HG03196 (cell line): Measurements from ENCODE around the gene CCM2.
"Not testable (repeated sequence)": the region's sequence is repeated elsewhere in the genome, so short reads cannot be mapped to it uniquely, and the experiment has no call there.

Experiments
- ATAC-seq: cut with Tn5 transposase; IDR thresholded peaks from one replicate; pipeline ENCODE4 v1.9.1; 2021; ENCODE audit not compliant: unreplicated experiment

Gene CCM2

DNA sequence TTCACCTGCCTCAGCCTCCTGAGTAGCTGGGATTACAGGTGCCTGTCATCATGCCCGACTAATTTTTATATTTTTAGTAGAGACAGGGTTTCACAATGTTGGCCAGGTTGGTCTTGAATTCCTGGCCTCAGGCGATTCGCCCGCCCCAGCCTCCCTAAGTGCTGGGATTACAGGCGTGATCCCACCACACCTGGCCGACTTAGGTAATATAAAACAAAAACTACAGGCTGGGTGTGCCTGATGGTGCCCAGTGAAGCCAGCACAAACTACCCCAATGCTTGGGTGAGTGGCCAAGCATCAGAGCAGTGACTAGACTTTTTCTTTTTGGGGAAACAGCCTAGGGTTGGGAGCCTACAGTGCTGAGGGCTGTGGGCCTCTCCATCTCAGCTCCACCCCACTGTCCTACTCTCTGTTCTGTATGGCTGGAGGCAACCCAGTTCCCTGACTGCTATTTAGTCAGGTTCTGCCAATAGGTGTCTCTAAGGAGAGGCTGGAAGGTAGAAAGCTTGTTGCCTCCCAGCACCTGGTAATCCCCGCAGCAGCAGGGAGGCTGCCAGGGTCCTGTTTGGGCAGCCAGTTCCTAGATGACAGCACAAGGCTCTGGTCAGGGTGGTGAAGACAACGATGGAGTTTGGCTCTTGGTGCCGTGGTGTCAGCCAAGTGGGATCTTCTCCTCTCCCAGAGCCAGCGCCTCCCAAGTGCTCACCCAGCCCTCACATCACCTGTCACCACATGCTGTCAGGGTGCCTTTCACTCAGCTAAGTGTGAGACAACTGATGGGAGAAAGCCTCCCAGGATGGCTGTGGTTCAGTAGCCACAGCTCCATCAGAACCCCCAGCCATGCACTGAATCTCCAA lies 99.2 kb downstream of the CCM2 start:
- no peak for ATAC-seq

- no peak for ATAC-seq
These were observed 100.1 kb downstream of the CCM2 start for GRCh38 chr7:45099891-45100760.

DNA sequence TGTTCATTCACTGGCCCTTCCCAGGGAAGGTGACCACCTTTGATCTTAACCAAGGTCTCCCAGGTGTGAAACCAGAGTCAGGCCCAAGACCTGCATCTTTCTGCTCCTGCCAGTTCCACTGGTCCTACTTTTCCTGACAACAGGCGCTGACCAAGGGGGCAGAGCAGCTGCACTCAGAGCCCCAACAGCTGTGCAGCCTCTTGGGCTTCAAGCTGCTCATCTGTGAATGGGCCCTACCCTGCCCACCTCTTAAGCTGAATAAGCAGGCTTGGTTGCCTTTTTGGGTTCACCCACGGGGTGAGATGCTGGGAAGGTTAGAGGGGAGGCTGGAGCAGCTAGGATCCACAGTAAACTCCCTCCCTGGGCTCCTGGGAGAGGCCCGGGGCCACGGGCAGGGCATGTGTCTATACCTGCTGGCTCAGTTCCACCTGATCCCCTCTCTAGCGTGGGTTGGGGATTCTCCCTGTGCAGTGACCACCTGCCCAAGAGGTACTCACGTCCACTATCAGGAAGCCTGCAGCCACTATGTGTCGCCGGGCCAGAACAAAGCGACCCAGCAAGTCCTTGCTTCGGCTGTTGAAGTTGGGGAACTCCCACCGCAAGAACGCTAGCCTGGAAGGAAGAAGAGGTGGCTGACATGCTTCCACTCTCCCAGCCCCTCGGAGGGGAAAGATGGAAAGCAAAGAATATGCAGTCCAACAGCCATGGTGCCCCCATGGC lies 100.9 kb downstream of the CCM2 start:
- no peak for ATAC-seq

GRCh38 chr7:45101748-45102147 lies 101.7 kb downstream of the CCM2 start:
- no peak for ATAC-seq

- no peak for ATAC-seq
These were observed 103.0 kb downstream of the CCM2 start for GRCh38 chr7:45102785-45103712.

- ATAC-seq: no peak
These were observed 104.2 kb downstream of the CCM2 start for GRCh38 chr7:45103958-45104843.

DNA sequence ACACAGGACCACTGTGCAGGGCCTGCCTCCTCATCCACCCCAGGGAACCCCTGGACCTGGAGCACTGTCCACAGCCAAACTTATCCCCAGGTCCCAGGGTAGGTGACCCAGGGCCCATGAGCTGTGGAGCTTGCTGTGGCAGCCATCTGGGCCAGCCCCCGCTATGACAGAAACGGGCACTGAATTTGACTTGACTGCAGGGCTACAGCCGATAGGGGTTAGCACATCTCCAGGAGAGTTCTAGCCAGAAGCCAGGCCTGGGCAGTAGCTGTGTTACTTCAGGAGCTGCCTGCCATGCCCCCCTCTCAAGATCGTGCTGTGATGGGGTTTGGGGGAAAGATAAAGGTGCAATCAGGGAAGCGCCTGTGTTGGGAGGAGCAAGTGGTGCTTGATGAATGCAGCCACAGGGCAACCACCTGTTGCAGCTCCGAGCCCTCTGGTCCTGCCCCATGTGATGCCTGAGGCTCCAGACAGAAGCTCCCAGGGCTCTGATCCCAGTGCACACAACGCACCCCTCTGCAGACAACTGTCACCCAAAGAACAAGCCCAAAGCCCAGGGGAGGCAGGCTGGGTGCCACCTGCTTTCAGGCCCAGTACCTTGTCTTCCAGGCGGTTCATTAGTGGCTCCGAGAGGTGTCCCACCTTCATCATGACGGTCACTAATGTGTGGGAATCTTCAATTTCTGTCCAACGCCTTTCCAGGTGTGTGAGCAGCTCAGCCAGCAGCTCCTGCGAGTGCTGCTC lies 105.0 kb downstream of the CCM2 start:
- no peak for ATAC-seq

DNA sequence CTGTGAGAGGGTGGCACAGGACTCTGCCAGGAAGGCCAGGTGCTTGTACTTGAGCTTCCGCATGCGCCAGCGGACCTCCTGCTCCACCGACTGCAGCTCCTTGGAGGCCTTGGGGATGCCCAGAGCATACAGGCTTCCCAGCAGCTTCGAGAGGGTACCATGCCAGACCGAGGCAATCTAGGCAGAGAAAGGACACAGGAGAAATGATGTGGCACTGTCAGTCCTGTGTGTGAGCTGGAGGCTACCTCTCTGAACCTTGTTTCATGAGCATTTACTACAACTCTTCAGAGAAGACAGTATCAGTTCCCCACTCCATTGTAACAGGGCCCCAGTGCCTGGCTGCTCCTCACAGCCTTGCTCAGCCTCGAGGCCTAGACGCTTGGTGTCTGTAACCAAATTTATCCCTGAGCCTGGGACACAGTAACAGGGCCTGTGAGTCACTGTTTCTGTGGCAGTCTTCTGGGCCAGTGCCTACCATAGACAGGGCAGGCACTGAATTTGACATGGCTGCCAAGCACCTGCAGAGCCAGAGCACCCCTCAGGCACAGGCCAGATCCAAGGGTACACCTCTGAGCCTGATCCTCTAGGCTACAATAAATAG lies 105.7 kb downstream of the CCM2 start:
- no peak for ATAC-seq

DNA sequence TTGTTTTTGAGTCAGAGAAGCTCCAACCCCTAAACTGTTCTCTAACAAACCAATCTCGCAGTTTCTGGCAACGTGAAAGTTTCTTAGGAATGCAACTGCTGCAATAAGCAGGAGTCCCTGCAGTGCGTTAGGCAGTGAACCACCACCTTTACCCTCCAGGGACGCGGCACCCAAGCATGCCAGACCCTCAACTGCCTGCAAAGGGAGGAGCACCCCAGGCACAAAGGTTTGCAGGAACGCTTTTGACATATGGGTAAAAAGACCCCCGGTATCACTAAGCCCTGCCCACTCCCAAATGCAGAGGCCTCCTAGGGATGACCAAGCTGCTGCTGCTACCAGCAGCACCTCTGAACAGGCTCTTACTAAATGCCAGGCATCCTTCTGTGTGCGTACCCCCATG lies 106.8 kb downstream of the CCM2 start:
- ATAC-seq: no peak

- ATAC-seq: no peak
These were observed 107.4 kb downstream of the CCM2 start for GRCh38 chr7:45107356-45107755.

DNA sequence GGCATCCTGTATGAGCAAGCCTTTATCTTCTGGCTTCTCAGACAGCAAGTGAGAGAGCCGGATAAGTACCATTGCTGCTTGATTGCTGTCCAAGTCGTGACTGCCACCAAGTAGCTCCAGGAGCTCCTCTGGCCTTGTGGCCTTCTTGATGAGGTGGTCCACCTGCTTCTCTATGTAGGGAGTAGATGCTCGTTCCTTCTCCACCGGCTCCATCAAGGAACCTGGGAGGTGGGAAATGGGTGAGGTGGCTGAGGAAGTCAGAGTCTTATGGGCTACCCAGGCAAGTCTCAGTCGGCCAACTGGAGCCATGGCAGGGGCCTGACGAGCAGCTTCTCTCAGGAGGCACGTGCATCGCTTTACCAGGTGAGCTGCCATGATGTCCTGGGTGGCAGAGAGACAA lies 108.9 kb downstream of the CCM2 start:
- ATAC-seq: no peak

- ATAC-seq: peak; percentile 91
These were observed 111.6 kb downstream of the CCM2 start, which contains the start of gene TBRG4 for GRCh38 chr7:45111298-45112223. TBRG4 (minus strand) TSS chr7:45111697; CDS start chr7:45109237, 2,460 bp downstream.

GRCh38 chr7:45112648-45113047 lies 112.6 kb downstream of the CCM2 start:
- no peak for ATAC-seq

- ATAC-seq: not testable (repeated sequence)
These were observed 114.3 kb downstream of the CCM2 start for GRCh38 chr7:45114257-45114656.

DNA sequence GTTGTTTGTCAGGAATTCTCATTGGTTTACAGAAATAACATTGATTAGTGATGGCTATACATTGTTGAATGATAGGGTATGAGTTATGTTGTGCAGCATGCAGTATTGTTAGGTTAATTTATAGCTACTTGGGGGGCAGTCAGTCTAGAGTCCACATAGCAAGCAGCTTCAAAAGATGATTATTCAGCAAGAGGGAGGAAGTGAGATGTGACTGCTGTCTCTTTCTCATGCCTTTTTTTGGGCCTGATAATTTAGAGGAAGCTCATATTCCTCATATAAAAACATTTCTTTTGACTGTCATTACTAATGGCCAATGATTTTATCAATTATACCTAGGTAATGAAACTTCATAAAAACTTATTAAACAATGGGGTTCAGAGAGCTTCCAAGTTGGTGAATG lies 114.9 kb downstream of the CCM2 start:
- no peak for ATAC-seq

- no peak for ATAC-seq
These were observed 116.0 kb downstream of the CCM2 start for GRCh38 chr7:45116048-45116447.

DNA sequence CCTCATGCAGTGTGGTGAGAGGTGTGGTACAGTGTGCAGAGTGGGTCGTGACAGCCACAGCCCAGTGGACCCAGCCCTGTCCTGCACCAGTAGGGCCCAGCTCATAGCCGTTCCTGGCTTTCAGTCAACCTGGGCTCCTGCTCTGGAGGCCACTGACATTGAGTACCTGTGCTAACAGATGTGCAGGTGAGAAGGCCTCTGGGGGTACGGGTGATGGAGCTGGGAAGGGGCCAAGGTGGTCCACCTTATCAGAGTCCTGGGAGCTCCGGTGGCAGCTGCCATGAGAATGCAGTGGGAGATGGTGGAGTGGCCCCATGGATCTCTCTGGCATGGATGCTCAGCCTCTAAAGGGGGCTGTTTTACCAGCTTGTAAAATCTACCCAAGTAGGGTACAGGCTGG lies 117.6 kb downstream of the CCM2 start:
- ATAC-seq: no peak
